ENCODE results near the gene CHMP2A. TPM values are rescaled to one million over a fixed set of nuclear protein-coding genes. Genes with fewer than 3 reads are reported as not detected.

The CHMP2A gene
- total and polyA plus RNA-seq, 10 of the 15 experiments (the other 5 are each of a cell fraction or from before 2014, with no cell fraction given): 69.5 to 172 (median 109) TPM

GRCh38 chr19:58554494-58555368 lies at the start of gene CHMP2A (continued):
- TF ChIP-seq IRF4 (IDR thresholded peaks at IDR 0.05; ENCODE audit: low read depth, low read length): 0 out of 2 replicates have a peak, but pooled peaks have one; percentile 26
- no peak for TF ChIP-seq RFX5 (IDR thresholded peaks at IDR 0.05; ENCODE audit: low read depth, low read length)
- TF ChIP-seq ZNF687 (IDR thresholded peaks at IDR 0.05): peak; percentile 98
- TF ChIP-seq EP300 (IDR thresholded peaks at IDR 0.05; ENCODE audit: borderline replicate concordance in 1 of 2, control insufficient read depth in 1 of 2, low read depth in 2 of 2, low read length in 2 of 2): no peak
- peak; percentile 34; the same call in 1 of the 2 replicates for TF ChIP-seq TAF1 (IDR thresholded peaks at IDR 0.05; ENCODE audit: borderline replicate concordance, low read depth, low read length)
- no peak for TF ChIP-seq ZNF217 (IDR thresholded peaks at IDR 0.05)
- peak; percentile 42; the same call in 1 of the 2 replicates for TF ChIP-seq TCF3 (IDR thresholded peaks at IDR 0.05; ENCODE audit: borderline replicate concordance, insufficient read depth, low read depth, low read length)
- peak; percentile 85 for TF ChIP-seq NBN (IDR thresholded peaks at IDR 0.05)
- TF ChIP-seq ZBTB11 (CRISPR knock-in tag; IDR thresholded peaks at IDR 0.05): peak; percentile 76
- TF ChIP-seq MEF2B (IDR thresholded peaks at IDR 0.05; ENCODE audit: partially characterized antibody, poor library complexity, severe bottlenecking): peak; percentile 19
- TF ChIP-seq ZNF384 (IDR thresholded peaks at IDR 0.05; ENCODE audit: borderline replicate concordance, low read depth, low read length): no peak
- no peak for TF ChIP-seq ATF2 (IDR thresholded peaks at IDR 0.05; ENCODE audit: low read length)
- no peak for TF ChIP-seq RB1 (IDR thresholded peaks at IDR 0.05; ENCODE audit: borderline replicate concordance)
- peak; percentile 42; the same call in 1 of the 2 replicates for TF ChIP-seq PAX5 (IDR thresholded peaks at IDR 0.05; ENCODE audit: borderline replicate concordance, low read depth, low read length)
- no peak for TF ChIP-seq RCOR1 (conservative IDR thresholded peaks at IDR 0.05; ENCODE audit: low read depth, low read length)
- TF ChIP-seq SUZ12 (IDR thresholded peaks at IDR 0.05; ENCODE audit: unreplicated experiment): no peak
- TF ChIP-seq NFYB (IDR thresholded peaks at IDR 0.05; ENCODE audit: insufficient read depth, low read depth, low read length): no peak
- no peak for TF ChIP-seq PAX8 (IDR thresholded peaks at IDR 0.05)
- peak; percentile 60; the same call in 1 of the 2 replicates for TF ChIP-seq SIN3A (IDR thresholded peaks at IDR 0.05; ENCODE audit: low read depth, low read length)
- peak; percentile 89 for TF ChIP-seq POLR2A (IDR thresholded peaks at IDR 0.05; ENCODE audit: low read depth, low read length)

Data from GM12878 (cell line).